ENCODE results near the gene ALKBH1. TPM values are rescaled to one million over a fixed set of nuclear protein-coding genes. Genes with fewer than 3 reads are reported as not detected.

Gene ALKBH1
- polyA plus RNA-seq, 1 donor (not counting 4 experiments of a cell fraction or from before 2014, with no cell fraction given), result 13.0 TPM

- H3K36me3 ChIP-seq (ENCODE audit: control insufficient read depth in 2 of 2, extremely low read depth in 1 of 2, insufficient read depth in 2 of 2, low read length in 2 of 2), result no peaks in the 10 kb centered on the region
- no peaks in the 10 kb centered on the region for H3K79me2 ChIP-seq (ENCODE audit: control insufficient read depth, insufficient read depth, low read length)
- peaks cover 6% of the 10 kb centered on the region for H3K4me1 ChIP-seq (ENCODE audit: control insufficient read depth, extremely low read depth, insufficient read depth, low read length)
- dilution Hi-C loops (cut with MboI; ENCODE audit: extremely low pct_ligation_motif_present, low sequenced_read_pairs), result no loop called here
- H3K4me3 ChIP-seq (ENCODE audit: control insufficient read depth in 2 of 3, extremely low read depth in 1 of 3, insufficient read depth in 2 of 3, low read depth in 1 of 3, low read length in 3 of 3), result no peak overlapping the region
- H2AFZ ChIP-seq (ENCODE audit: control insufficient read depth, low read length), result no peak overlapping the region
- no peaks in the 10 kb centered on the region for H3K27me3 ChIP-seq (ENCODE audit: control insufficient read depth, extremely low read depth, insufficient read depth, low read length)
- DNase-seq (ENCODE audit: low read depth, low spot score) (no peak), FAIRE-seq (no peak)
- no peak for TF ChIP-seq EZH2 (IDR thresholded peaks at IDR 0.05; ENCODE audit: low read length)
- TF ChIP-seq, protein P1, sequence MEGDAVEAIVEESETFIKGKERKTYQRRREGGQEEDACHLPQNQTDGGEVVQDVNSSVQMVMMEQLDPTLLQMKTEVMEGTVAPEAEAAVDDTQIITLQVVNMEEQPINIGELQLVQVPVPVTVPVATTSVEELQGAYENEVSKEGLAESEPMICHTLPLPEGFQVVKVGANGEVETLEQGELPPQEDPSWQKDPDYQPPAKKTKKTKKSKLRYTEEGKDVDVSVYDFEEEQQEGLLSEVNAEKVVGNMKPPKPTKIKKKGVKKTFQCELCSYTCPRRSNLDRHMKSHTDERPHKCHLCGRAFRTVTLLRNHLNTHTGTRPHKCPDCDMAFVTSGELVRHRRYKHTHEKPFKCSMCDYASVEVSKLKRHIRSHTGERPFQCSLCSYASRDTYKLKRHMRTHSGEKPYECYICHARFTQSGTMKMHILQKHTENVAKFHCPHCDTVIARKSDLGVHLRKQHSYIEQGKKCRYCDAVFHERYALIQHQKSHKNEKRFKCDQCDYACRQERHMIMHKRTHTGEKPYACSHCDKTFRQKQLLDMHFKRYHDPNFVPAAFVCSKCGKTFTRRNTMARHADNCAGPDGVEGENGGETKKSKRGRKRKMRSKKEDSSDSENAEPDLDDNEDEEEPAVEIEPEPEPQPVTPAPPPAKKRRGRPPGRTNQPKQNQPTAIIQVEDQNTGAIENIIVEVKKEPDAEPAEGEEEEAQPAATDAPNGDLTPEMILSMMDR (optimal IDR thresholded peaks at IDR 0.05 in 1 of 3, IDR thresholded peaks at IDR 0.05 in 1 of 3, conservative IDR thresholded peaks at IDR 0.05 in 1 of 3; ENCODE audit: extremely low read depth in 1 of 3, insufficient read depth in 2 of 3, low read length in 3 of 3), result no peak
- no peak overlapping the region for H3K9ac ChIP-seq (ENCODE audit: control insufficient read depth, extremely low read depth, insufficient read depth, low read length)
- no peaks in the 10 kb centered on the region for H3K9me3 ChIP-seq (ENCODE audit: control insufficient read depth, low read depth, low read length)
- H3K27ac ChIP-seq (ENCODE audit: control insufficient read depth, insufficient read depth, low read length), result no peak overlapping the region
- no peak overlapping the region for H3K4me2 ChIP-seq (ENCODE audit: control insufficient read depth, extremely low read depth, insufficient read depth, low read depth, low read length)
- no peaks in the 10 kb centered on the region for H4K20me1 ChIP-seq (ENCODE audit: control insufficient read depth, extremely low read depth, insufficient read depth, low read length)
- no peaks in the 10 kb centered on the region for H3K9me1 ChIP-seq (ENCODE audit: control insufficient read depth, extremely low read depth, insufficient read depth, low read length)
Observed at GRCh38 chr14:77645520-77646230, 62.1 kb downstream of the ALKBH1 start.

DNA sequence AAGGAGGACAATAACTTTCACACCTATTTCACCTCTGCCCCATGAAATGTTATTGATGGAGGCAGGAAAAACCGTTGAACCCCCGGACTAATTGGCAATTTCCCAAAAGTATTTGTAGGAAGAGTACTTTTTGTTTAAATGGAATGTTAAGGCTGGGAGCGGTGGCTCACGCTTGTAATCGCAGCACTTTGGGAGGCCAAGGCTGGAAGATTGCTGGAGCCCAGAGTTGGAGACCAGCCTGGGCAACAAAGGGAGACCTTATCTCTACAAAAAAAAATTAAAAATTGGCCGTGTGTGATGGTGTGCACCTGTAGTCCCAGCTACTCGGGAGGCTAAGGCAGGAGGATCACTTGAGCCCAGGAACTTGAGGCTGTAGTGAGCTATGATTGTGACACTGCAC is 65.4 kb downstream of the ALKBH1 start:
- Histone ChIP-seq H3K4me2 (ENCODE audit: control insufficient read depth, extremely low read depth, insufficient read depth, low read depth, low read length) (peak overlapping the region; percentile 59), H3K9me1 (ENCODE audit: control insufficient read depth, extremely low read depth, insufficient read depth, low read length) (no peaks in the 10 kb centered on the region), H3K9me3 (ENCODE audit: control insufficient read depth, low read depth, low read length) (no peaks in the 10 kb centered on the region), H3K27me3 (ENCODE audit: control insufficient read depth, extremely low read depth, insufficient read depth, low read length) (no peaks in the 10 kb centered on the region), H3K9ac (ENCODE audit: control insufficient read depth, extremely low read depth, insufficient read depth, low read length) (no peak overlapping the region), H4K20me1 (ENCODE audit: control insufficient read depth, extremely low read depth, insufficient read depth, low read length) (no peaks in the 10 kb centered on the region), H3K36me3 (ENCODE audit: control insufficient read depth in 2 of 2, extremely low read depth in 1 of 2, insufficient read depth in 2 of 2, low read length in 2 of 2) (no peaks in the 10 kb centered on the region), H3K4me1 (ENCODE audit: control insufficient read depth, extremely low read depth, insufficient read depth, low read length) (peaks cover 14% of the 10 kb centered on the region), H3K4me3 (ENCODE audit: control insufficient read depth in 2 of 3, extremely low read depth in 1 of 3, insufficient read depth in 2 of 3, low read depth in 1 of 3, low read length in 3 of 3) (peak overlapping the region in 1 of 3 experiments; percentile 66), H2AFZ (ENCODE audit: control insufficient read depth, low read length) (peak overlapping the region; percentile 93), H3K79me2 (ENCODE audit: control insufficient read depth, insufficient read depth, low read length) (no peaks in the 10 kb centered on the region), H3K27ac (ENCODE audit: control insufficient read depth, insufficient read depth, low read length) (no peak overlapping the region)
- TF ChIP-seq, protein P1 (optimal IDR thresholded peaks at IDR 0.05 in 1 of 3, IDR thresholded peaks at IDR 0.05 in 1 of 3, conservative IDR thresholded peaks at IDR 0.05 in 1 of 3; ENCODE audit: extremely low read depth in 1 of 3, insufficient read depth in 2 of 3, low read length in 3 of 3), result no peak
- TF ChIP-seq EZH2 (IDR thresholded peaks at IDR 0.05; ENCODE audit: low read length), result no peak
- DNase-seq (ENCODE audit: low read depth, low spot score) (no peak), FAIRE-seq (no peak)
- dilution Hi-C loops (cut with MboI; ENCODE audit: extremely low pct_ligation_motif_present, low sequenced_read_pairs), result no loop called here
